GM12801 (cell line): ENCODE results near the gene HSD3B7.

Experiments used
- TF ChIP-seq, protein P1 (sequence below): IDR thresholded peaks from one replicate; pipeline ENCODE4 v1.5.1; 2011; ENCODE audit warnings: control low read depth; ENCODE audit not compliant: insufficient read length; ENCODE audit errors: extremely low read depth

The HSD3B7 gene

GRCh38 chr16:31007684-31008083, 22.7 kb downstream of the HSD3B7 start:
- TF ChIP-seq, protein P1, sequence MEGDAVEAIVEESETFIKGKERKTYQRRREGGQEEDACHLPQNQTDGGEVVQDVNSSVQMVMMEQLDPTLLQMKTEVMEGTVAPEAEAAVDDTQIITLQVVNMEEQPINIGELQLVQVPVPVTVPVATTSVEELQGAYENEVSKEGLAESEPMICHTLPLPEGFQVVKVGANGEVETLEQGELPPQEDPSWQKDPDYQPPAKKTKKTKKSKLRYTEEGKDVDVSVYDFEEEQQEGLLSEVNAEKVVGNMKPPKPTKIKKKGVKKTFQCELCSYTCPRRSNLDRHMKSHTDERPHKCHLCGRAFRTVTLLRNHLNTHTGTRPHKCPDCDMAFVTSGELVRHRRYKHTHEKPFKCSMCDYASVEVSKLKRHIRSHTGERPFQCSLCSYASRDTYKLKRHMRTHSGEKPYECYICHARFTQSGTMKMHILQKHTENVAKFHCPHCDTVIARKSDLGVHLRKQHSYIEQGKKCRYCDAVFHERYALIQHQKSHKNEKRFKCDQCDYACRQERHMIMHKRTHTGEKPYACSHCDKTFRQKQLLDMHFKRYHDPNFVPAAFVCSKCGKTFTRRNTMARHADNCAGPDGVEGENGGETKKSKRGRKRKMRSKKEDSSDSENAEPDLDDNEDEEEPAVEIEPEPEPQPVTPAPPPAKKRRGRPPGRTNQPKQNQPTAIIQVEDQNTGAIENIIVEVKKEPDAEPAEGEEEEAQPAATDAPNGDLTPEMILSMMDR = no peak

- TF ChIP-seq, protein P1 = no peak
Measured at GRCh38 chr16:31008149-31008548, 23.1 kb downstream of the HSD3B7 start.

GRCh38 chr16:31008551-31008950, 23.5 kb downstream of the HSD3B7 start:
- TF ChIP-seq, protein P1 = no peak

- TF ChIP-seq, protein P1 = no peak
Measured at GRCh38 chr16:31009120-31009519, 24.1 kb downstream of the HSD3B7 start.

DNA sequence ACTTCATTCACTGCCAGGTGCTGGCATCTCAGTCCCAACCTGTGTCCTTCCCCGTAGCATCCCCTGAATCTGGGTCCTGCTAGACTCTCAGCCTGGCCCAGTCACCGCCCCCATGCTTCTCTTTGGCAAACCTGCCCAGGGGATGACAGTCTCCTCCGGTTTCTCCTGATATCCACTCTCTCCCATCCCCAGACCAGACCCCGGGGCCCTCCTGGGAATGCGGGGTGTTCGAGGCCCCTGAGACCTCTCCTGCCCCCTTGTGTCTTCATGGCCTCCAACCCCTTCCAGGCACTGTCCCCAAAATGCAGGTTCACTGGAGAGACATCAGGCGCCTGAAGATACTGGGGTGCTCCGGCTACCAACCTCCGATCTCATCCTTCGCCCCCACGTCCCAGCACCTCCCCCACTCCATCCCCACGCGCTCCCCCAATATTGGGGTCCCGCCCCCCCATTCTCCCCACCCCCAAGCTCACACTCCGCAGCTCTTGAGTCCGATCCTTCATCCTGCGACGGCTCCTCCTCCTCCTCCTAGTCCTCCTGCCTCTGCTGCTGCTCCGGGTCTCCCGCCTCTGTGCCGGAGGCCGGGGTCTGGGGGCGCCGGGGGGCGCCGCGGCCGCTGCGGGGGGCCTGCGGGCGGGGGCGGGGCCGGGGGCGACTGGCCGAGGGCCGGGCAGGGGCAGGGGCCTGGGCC, 25.0 kb downstream of the HSD3B7 start:
- TF ChIP-seq, protein P1 = no peak

DNA sequence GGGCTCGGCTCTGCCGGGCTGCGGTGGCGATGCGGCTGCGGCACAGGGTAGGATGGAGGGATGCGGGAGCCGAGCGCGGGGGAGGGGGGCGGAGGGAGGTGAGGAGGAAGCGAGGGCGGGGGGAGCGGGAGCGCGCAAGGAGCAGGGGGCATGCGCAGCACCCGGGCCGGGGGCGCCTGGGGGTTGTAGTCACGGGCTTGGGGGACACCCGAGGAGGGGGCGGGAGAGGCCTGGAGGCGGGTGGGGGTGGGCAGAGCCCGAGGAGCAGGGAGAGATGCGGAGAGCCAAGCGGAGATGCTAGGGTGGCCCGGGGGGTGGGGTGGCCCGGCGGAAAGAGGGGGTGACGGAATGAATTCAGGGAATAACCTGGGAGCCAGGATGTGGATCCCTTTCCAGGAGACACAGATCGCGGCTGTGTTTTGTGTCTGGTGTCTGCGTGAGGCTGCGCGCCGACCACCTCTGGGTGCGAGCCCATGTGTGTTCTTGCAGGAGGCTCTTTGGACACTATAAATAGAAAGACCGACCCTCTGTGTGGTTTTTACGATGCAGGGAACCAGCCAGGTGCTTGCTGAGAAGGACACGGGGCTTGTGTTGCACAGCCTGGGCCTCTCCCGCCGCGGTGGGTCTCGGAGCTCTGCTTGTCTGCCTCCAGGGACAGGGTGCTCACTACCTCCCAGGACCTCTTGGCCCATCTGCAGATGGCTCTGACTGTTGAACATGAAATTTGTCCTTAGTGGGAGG, 25.7 kb downstream of the HSD3B7 start, which contains the start of gene STX1B:
Gene STX1B (minus strand): TSS at position 54 of the 741 bp plus-strand sequence. CDS start 242 bp downstream, outside the sequence.
- TF ChIP-seq, protein P1 = no peak

GRCh38 chr16:31016018-31016417, 31.0 kb downstream of the HSD3B7 start:
- TF ChIP-seq, protein P1 = no peak
